Measurements from ENCODE around the gene RALBP1. TPM values are rescaled to one million over a fixed set of nuclear protein-coding genes. Genes with fewer than 3 reads are reported as not detected.
"Not testable (repeated sequence)": the region's sequence is repeated elsewhere in the genome, so short reads cannot be mapped to it uniquely, and the experiment has no call there.

RALBP1 gene
- total and polyA plus RNA-seq, 2 of the 8 experiments (the other 6 are each of a cell fraction or from before 2014, with no cell fraction given): 40.3 to 67.8 TPM

GRCh38 chr18:9433122-9433521 lies 42.2 kb upstream of the RALBP1 start:
- not testable (repeated sequence) for H3K4me2 ChIP-seq (ENCODE audit: insufficient read depth in 1 of 2, low read depth in 2 of 2, low read length in 2 of 2); H2BK20ac ChIP-seq (ENCODE audit: low read length); H3K18ac ChIP-seq (ENCODE audit: extremely low read depth, low read length); H3K36me3 ChIP-seq (ENCODE audit: control insufficient read depth in 2 of 4, insufficient read depth in 4 of 4, low read length in 3 of 4); H3K4ac ChIP-seq (replicated peaks; ENCODE audit: insufficient read length, low read depth, low read length); H4K8ac ChIP-seq (ENCODE audit: extremely low read depth, insufficient read depth, low read length); H2BK12ac ChIP-seq (ENCODE audit: low read depth, low read length); H3K23ac ChIP-seq (ENCODE audit: insufficient read length); H2BK5ac ChIP-seq (ENCODE audit: low read depth, low read length); H2BK120ac ChIP-seq (replicated peaks; ENCODE audit: low read depth, low read length); H3K9me3 ChIP-seq (ENCODE audit: insufficient read depth in 2 of 2, low read depth in 1 of 2, low read length in 1 of 2); H3K79me1 ChIP-seq (ENCODE audit: low read depth, low read length); H2AFZ ChIP-seq (ENCODE audit: low read length); H4K5ac ChIP-seq (ENCODE audit: insufficient read length, low read depth, low read length); H4K91ac ChIP-seq (replicated peaks; ENCODE audit: insufficient read length, low read length); H3K23me2 ChIP-seq (ENCODE audit: low read depth, low read length); H4K20me1 ChIP-seq (replicated peaks in 1 of 2; ENCODE audit: control insufficient read depth in 1 of 2, insufficient read depth in 2 of 2, low read length in 2 of 2); FAIRE-seq; H3K56ac ChIP-seq (replicated peaks; ENCODE audit: insufficient read length, low read depth, low read length); H2BK15ac ChIP-seq (ENCODE audit: low read length); H3K79me2 ChIP-seq (ENCODE audit: control insufficient read depth in 1 of 2, insufficient read depth in 2 of 2, low read length in 2 of 2); H3K27ac ChIP-seq (ENCODE audit: low read depth, low read length); H3K14ac ChIP-seq (ENCODE audit: insufficient read length); H3K27me3 ChIP-seq (replicated peaks in 1 of 4; ENCODE audit: control insufficient read depth in 3 of 4, extremely low read depth in 1 of 4, insufficient read depth in 3 of 4, low read length in 3 of 4); H2AK5ac ChIP-seq (ENCODE audit: low read depth, low read length); H3K4me3 ChIP-seq (ENCODE audit: extremely low read depth in 1 of 4, insufficient read depth in 2 of 4, low read depth in 3 of 4, low read length in 4 of 4); H3K9ac ChIP-seq (replicated peaks in 1 of 4; ENCODE audit: extremely low read depth in 1 of 4, low read depth in 3 of 4, low read length in 3 of 4)
- POLR2A ChIA-PET (ENCODE audit: partially characterized antibody): interaction anchor here (0.7 kb wide), 1 partner anchor 1982 kb away, joined by 4 read pairs; no protein-coding TSS in a partner anchor
- peak in 1 of 2 experiments; percentile 40 for DNase-seq (ENCODE audit: low read depth in 1 of 2, low spot score in 2 of 2)
- peaks cover 0 to 11% (median 3%) of the 10 kb centered on the region in 4 experiments; a peak in 5 of 7 replicates for H3K4me1 ChIP-seq (replicated peaks in 1 of 4; ENCODE audit: control insufficient read depth in 3 of 4, insufficient read depth in 4 of 4, low read length in 3 of 4)
- TF ChIP-seq MAX (IDR thresholded peaks at IDR 0.05) (0 out of 2 replicates have a peak, but pooled peaks have one; percentile 24), E2F6 (IDR thresholded peaks at IDR 0.05) (peak; percentile 67; the same call in 1 of the 2 replicates)
- 78% methylated on average over 10 of the region's 10 CpGs; no CpG with 5 or more reads in 1 of the 2 experiments for WGBS, 2 experiments (ENCODE audit: extremely low coverage in 1 of 2, insufficient coverage in 1 of 2, insufficient read length in 1 of 2, insufficient replicate concordance in 2 of 2, low coverage in 1 of 2, low lambda C conversion rate in 2 of 2, missing lambda C conversion rate in 1 of 2)
- CTCF ChIA-PET (ENCODE audit: partially characterized antibody): interaction anchor here (1.1 kb wide), 1 partner anchor 15 kb away, joined by 3 read pairs; no protein-coding TSS in a partner anchor

All from H1 (cell line).